Stimulated activated CD4-positive, alpha-beta T cell treated with anti-CD3 and anti-CD28 coated beads, Interleukin-1b, Interleukin-23, amount 100 ng/mL, for 4 hours (primary cell): Measurements from ENCODE around the gene PAPSS1.
"Not testable (repeated sequence)": the region's sequence is repeated elsewhere in the genome, so short reads cannot be mapped to it uniquely, and the experiment has no call there.

Experiments used
- DNase-seq, 2 donors: peaks; one replicate each; pipeline ENCODE4 v3.0.0-alpha.2; 2020; ENCODE audit warnings: low read depth in 2 of 2

Gene PAPSS1

DNA sequence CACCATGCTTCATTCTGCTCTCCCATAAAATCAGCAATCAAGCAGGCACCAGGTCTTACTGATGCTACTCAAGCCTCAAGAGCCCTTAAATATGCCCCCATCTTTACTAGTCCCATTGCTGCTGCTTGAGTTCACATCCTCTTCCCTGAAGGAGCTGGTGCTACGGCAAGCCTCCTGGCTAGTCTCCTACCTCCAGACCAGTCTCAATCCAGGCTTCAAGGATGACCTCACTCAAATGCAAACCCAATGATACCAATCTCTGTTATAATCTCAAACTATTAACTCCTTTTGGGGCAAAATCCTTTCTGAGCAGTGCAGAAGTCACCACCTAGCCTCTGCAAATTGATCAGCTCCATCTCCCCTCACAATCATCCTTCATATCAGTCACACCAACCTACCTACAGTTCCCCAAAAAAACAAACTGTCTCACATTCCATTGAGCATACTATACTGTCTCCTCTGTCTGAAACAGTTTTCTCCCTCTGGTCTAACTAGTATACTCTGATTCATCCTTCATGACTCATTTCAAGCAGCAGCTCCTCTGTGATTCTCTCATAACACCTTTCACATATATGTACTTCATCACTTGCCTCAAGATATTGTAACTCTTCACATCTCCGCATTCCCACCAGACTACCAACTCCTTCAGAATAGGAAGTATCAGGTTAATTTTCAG is 30.0 kb downstream of the PAPSS1 start:
- no peak for DNase-seq

DNA sequence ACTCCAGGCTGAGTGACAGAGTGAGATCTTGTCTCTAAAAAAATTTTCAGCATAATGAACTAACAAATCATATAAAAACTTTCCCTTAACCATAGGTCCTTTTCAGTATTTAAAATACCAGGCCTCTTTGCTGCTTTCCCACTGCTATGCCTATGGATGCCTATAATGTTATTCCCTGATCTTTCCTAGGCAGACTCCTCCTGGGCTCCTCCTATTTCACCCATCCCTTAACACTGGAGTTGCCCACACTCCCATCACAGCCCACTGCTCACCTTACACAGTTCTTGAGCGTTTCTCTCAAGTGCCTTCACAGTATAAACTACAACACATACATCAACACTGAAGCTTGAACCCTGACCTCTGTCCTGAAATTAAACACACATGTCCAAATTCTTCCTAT is 31.6 kb downstream of the PAPSS1 start:
- DNase-seq, result no peak

DNA sequence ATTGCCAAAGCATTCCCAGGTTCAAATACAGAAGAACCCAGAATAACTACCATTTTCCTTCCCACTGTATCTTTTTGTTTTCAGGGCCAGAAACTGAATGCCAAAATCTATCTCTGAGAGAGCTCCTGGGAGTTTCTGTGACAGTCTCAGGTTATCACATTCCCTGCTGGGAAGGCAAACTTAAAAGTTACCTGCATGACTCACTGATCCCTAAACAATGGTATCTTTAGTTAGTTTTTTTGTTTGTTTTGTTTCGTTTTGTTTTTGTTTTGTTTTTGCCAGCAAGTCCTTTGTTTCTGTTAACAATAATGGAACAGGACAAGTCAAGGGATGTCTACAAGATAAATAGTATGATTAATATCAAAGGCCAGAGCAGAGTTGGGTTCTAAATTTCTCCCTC is 34.3 kb downstream of the PAPSS1 start:
- no peak for DNase-seq

DNA sequence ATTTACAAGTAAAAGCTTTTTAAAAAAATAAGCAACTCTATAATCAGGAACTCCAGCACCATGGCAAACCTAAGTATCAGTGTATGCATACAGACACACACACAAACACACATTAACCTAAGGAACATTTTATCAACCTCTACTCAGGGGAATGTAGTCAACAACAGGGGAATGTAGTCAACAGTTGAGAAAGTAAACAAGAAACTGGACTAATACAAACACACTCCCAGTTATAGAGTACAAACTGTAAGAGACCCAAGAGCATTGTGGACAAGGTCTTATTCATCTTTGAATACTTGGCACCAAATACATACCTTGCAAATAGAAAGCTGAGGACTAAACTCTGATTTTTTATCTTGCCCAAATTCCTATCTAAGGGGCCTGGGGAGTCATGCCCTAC is 36.2 kb downstream of the PAPSS1 start:
- no peak for DNase-seq

DNA sequence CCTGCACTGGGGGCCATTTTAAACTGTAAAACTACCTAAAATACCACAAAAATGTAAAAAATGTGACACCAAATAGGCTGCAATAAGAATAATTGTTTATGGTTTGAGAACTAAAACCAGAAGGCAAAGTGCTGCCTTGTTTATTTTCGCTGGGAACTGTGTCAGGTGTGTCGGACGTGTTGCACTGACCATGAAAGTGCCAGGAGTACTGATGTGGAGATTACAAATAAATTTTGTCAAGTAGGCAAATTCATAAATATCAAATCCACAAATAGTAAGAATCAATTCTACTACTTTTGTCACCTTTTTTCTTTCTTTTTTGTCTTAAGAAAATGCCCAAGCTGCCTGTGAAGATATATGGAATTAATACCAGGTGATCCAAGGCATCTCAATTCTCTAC is 37.7 kb downstream of the PAPSS1 start:
- DNase-seq, result no peak

DNA sequence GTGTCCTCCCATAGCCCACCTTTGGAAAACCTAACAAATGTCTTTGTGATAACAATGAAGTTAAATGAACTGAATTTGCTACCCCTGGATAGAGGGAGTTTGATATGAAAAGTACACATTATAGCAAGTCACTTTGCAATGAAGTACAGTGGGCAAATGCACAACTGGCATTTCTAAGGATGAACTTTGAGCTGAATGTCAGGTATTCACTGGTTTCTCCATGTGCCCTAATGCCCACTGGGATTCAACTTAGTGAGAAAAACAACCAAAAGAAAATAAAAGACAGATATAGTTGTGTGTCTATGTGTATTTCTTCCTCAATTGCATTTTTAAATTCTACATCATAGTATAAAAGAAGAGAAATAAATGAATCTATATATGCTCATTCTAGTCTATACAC is 51.0 kb downstream of the PAPSS1 start:
- DNase-seq, result no peak

DNA sequence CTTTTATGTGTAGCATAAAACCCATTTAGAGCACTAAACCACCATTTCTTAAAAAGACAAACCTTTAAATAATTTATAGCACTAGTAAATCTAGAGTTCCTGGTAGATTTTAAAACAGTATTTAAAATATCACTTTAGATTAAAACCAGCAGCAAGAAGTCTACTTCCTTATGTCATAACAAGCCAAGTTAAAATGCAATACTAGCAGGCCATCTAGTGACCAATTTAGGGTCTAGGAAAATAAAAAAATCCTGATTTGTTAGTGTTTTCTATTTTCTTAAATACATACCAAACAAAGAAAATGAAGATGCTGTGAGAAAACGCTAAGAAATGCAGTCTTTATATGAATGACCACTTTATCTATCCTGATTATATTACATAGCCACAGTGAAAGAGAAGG is 53.9 kb downstream of the PAPSS1 start:
- no peak for DNase-seq

DNA sequence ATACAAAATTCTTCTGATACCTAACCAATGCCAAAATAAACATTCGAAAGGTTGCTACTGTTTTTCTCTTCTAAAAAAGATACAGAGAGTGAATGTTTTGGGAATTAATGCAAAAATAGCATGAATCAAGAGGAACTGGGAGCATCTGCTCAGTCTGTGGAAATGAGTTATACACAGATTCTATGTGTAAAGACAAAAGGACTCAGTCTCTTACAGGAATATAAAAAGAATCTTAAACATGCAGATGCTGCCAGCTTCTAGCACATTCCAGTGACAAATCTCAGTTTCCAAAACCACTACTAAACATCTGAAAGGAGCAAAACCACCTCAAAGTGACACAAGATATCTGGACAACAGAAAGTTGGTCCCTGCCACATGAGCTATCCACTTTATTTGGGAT is 55.0 kb downstream of the PAPSS1 start:
- DNase-seq, result no peak

DNA sequence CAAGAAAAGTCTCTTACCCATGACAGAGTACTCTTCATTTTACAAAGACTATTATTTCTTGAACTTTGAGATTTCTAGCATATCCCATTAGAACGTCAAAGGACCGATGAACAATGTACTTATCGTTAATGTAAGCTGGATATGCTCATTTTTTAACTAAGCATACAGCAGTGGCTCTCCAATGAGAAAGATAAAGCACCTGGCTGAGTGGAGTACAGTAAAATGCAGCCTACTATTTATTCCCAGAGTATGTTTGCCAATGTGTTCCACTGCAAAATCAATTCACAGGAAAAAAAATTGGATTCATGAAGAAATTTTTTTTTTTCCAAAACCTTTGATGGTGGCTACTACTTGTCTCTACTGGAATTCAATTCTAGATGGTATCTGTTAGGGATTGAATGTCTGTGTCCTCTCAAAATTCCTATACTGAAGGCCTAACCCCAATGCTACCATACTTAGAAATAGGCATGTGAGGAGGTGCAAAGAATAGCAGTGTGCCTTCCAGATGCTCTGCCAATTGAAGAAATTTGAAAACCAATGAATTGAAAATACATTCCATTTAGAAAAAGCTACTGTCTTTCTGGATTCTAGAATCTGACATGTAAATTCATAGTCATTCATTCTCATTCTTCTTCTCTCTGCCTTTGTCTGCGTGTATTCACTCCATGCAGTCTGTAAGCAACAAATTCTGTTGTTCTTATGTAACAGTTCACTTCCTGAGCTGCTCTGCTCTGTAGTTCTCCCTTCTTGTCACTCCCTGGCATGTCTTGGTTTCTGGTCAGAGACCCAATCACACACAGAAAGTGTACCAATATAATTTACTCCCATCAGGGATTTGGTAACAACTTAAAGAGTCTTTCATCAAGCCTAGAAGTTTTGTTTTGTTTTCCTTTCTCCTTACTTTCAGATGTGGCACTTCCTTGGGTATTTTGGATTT is 61.4 kb downstream of the PAPSS1 start:
- DNase-seq, result no peak

DNA sequence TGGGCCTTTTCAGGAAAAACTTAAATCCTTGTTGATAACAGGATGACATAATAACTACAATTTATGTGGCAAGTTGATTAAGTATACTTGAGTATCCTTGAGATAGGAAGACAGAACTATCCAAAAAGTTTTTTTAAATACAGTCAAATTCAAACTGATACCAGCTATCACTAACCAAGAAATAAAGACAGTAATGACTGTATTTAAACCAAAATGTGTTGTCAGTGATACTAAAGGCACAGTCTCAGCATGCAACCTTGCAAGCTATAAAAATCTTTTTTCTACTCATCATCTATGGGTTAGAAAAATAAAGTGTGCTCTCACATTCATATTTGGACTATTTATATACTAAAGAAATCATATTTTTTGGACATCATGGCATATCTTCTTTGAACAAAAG is 64.7 kb downstream of the PAPSS1 start:
- DNase-seq, result no peak

DNA sequence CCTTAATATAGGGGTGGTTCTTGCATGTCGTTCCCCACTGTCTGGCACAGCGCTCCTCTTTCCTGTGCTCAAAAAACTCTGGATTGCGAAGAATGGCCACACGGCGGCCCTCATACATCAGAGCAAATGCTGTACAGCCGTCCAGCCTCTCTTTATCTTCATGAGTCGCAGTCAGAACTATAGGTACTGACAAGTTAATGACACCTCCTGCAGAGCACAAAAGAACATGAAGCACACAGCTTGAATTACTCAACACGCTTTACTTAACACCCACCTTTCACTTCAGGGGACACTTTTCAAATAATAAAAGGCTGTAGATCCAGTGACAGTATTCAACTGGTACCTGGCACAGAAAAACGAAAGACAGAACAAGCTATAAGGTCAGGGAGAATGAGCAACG is 65.3 kb downstream of the PAPSS1 start:
- no peak for DNase-seq

DNA sequence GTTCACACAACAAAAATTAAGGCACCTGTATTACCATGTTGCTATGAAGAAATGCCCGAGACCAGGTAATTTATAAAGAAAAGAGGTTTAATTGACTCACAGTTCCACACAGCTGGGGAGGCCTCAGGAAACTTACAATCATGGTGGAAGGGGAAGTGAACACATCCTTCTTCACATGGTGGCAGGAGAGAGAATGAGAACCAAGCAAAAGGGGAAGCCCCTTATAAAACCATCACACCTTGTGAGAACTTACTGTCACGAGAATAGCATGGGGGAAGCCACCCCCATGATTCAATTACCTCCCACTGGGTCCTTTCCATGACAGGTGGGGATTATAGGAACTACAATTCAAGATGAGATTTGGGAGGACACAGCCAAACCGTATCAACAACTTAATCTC is 68.6 kb downstream of the PAPSS1 start:
- not testable (repeated sequence) for DNase-seq

DNA sequence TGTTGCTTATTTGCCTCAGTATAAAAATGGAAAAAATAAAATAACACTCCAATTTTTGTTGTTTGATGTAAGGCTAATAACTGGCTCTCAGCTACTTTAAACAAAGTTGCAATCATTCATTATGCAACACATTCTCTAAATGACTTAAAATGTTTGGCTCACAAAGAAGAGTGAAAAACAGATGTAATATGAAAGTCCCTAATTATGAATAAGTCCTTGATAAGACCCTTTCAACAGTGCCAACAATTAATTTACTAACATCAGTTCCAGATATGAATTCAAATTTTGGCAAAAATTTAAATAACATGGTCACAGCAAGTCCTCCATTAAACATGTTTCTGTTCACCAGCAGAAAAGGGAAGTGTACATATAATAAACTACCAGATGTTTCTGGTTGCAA is 69.8 kb downstream of the PAPSS1 start:
- DNase-seq, result no peak

DNA sequence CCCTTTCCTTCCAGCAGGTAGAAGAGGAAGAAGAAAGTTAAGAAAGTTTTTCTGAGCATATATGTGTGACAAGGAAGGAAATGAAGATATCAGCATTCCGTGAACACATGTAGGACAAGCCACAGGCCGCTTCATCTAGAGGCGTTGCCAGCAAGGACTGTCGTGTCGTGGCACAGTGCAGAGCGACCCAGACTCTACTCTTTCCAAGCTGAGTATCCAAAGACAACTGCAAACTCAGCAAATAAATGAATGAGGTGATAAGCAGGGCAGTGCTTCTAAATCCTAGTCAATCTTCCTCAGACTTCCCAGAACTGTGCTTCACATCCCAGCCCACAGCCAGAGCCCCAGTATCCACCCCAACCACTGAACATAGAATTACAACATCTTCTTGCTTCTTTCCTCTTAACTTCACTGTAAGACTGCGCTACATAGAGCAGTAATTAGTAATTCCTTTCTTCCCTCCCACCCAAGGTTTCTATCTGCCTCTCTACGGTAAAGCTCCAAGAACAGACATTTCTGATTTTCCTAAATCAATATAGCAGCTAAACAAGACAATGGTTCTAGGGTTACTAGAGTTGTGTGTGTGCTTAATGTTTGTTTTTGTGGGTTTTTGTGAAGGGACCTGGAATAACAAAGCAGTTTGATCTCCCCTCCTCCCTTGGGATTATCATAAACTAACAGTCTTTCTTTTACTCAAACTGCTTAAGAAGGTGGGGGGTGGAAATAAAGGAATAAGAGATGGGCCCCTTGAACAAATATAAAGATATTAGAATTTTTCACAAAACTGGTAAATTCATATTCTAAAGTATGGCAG is 71.6 kb downstream of the PAPSS1 start:
- DNase-seq, result no peak

DNA sequence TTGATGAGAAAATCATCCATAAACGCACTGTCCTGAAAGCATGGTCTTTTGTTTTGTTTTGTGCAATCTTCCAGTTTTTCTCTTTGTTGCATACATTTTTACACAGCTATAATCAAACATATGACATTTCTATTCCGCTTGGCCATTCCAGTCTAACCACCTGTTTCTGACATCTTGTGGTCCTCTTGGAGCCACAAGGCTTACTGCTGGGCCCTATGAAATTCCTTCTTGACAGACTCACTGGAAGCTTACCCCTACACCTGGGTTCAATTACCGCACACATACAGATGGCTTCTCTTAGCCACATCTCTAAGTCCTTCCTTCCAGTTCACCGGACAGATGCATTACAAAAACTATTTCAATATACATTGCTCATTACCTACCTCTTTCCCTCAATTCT is 72.4 kb downstream of the PAPSS1 start:
- DNase-seq, result no peak

DNA sequence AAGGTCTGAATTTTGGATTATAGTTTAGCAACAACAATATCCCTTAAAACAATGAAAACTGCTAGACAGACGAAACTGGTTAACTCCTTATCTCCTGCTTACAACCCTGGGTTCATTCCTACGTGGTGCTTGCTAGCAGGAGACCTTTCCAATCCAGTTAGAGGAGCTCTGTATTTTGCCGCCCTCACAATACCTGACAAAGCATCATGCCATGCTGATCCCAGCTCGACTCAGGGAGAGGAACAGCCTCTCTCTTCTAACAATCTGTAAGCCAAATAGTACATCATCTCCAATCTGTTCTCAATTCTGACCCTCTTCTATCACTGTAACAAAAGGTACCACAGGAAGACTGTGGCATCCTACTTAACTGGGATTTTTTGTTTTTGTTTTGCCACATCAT is 74.4 kb downstream of the PAPSS1 start:
- DNase-seq, result no peak

DNA sequence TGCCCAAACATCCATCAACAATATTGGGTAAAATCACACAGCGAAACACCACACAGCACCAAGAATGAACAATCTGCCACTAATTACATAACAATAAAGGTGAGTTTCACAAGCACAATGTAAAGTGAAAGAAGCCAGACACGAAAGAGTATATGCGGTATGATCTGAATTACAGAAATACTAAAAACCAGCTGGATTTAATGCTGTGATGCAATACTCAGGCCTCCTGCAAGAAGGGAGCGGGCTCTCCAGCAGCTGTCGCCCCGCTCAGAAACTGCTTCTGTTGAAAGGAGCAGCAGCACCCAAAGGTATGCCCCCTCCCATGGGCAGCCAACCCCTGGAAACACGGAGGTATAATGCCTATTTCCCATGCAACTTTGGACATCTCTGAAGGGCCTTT is 77.0 kb downstream of the PAPSS1 start:
- no peak for DNase-seq

DNA sequence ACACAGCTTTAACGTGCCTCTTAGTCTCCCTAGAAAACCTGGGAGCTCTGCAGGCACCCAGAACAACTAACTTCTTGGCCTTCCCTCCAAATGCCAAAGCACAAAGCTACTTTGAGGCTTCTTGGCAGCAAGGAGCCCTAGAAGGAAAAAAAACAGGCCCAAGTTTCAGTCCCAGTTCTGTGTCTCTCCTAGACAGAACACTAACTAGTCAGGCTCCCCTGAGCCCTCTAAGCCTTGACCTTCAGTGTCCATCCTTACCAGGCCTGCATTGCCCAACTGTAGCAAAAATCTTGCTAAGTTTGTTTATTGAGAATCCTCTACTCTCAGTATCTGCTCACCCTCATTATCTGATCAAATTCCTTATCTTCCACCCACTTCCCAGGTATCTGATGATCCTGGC is 79.2 kb downstream of the PAPSS1 start:
- DNase-seq, result no peak

DNA sequence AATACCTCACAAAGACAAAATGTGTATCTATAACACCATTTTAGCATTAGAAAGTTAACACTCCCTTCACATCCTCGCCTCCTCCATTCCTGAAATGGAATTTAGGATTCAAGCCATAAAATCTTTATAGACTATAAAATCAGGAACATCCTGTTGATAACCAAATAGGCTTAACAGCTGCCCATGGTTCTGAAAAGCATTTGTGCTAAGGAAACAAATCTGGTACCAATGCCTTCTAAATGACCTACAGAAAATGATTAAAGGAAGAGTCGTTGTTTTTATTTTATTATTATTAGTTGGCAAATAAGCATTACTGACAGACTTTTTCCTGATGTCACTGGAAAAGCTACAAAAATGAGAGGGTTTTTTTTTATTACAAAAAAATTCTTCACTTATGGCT is 79.8 kb downstream of the PAPSS1 start:
- no peak for DNase-seq

DNA sequence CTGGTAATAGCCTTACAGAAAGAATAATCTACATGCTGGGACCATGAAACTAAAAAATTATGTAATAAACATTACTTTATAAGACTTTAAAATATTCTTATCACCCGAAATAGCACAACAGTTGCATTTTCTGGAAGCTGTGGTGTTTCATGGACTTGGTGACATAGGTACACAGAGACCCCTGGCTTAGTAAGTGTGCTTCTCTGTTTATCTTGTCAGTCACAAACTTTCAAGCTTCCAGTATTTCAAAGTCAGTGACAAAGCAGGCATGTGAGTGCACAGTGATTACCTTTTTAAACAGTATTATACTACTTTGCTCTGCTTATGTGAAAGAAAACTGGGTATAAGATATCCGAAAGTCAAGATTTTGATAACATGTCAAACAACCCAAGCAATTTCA is 84.3 kb downstream of the PAPSS1 start:
- DNase-seq, result no peak

DNA sequence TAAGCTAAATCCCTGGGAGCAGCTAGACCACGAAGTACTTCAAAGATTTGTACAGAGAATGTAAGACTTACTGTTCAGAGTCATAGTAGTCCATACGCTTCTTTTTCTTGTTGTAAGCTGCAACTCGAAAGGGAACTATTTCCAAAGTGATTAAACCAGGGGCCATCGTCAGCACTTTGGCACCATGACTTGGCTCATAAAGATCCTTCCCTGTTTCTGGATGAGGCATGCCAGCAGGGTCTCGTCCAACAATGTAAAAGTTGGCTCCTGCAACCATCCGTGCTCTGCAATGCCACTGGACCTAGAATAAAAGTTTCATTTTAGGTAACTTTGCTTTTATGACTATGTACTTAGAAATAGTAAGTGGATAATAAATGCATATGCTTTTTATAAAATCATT is 88.5 kb downstream of the PAPSS1 start:
- DNase-seq, result no peak

DNA sequence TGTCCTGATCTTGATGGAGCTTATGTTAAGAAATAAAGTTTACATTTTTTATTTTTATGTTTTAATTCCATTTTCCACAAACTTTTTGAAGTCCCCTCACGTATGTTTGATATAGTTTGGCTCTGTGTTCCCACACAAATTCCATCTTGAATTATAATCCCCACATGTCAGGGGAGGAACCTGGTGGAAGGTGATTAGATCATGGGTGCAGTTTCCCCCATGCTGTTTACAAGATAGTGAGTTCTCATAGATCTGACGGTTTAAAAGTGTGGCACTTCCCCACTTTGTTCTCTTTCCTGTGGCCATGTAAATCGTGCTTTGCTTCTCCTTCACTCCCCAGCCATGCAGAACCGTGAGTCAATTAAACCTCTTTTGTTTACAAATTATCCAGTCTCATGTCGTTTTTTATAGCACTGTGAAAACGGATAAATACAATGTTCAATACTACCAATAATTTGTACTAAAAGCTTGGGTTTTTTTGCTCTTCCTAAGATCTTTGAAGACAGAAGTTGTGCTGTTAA is 89.8 kb downstream of the PAPSS1 start:
- DNase-seq, result no peak
